ENCODE data around the gene RAPGEF5.

Gene RAPGEF5

DNA sequence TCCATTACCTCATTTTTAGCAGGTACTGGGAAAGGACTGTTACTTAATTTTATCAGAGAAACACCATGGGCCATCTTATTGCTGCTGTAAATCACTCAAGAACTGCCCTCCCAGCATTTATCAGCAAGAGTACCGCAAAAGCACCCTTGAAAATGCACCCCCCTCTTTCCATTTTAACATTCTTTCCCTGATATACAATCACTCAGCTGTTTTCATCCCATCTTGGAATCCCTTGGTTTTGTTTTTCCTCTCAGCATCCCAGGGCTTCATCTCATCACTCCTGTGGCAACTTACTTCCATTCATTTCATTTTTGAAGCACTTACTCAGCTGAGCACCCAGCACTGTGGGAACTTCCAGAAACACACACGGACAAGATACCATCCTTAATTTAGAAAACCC, 36.5 kb downstream of the RAPGEF5 start:
- H3K4me3 ChIP-seq (ENCODE audit: low read depth, low read length): no peak overlapping the region

DNA sequence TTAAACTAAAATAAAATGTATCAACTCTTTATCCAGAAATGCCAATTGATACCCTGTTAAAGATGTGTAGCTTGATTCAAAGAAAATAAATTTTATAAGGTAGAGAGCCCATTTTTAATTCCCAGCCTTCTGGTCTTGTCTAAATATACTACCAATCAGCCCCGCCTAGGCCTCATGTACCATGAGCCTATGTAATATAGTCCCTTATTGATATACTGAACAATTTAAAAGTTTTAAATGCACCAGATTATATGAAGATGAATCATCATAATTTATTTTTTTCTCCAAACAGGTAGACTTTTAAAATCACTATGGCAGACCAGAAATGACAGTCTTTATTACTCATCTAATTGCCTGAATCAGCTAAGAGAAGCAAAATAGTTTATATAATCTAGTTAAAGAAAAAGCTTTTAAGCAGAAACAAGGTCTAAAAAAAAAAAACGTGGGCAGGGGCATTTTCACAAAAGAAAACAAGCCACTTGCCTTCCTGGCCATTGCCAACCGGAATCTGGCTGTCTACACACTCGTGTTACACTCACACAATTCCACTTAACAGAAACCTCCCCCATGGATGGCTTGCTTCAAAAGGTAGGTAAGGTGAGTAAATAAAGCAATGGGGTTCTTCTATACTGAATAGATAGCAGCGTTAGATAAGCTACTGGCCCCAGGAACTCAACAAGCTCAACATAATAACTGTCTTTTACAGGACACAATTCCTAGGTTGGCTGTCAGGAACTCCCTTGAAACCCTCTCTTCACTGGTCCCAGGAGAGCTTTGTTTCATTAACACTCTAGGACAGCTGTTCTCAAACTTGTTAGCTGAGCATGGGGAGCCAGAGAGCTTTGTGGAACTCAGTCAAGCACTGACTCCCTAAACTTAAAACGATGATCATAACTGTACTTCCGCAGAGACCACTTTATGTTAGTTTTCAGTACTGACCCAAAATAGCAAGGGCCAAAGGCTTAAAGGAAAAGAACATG, 37.2 kb downstream of the RAPGEF5 start:
- no peak for DNase-seq (ENCODE audit: low read depth)
- no peak overlapping the region for H3K4me3 ChIP-seq (ENCODE audit: low read depth, low read length)

More for the DNA sequence above, 36.5 kb downstream of the RAPGEF5 start:
- DNase-seq (ENCODE audit: low read depth): no peak

DNA sequence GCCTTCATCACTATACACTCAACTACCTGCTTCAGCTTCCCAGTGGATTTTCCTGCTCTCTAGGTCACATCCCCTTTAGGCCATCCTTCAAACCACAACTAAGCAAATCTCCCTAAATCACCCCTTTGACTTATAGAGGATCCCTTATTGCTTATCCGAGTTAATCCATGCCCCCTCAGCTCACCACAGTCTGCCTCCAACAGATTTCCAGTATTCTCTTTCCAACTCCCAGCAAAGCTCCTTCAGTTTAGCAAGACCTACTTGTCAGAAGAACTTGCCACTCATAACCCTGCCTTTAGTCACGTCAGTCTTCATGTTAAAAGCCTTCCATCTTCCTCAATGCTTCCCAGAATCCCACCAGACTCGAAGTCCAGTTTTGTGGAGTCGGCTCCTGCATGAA, 38.6 kb downstream of the RAPGEF5 start:
- no peak overlapping the region for H3K4me3 ChIP-seq (ENCODE audit: low read depth, low read length)
- DNase-seq (ENCODE audit: low read depth): no peak

DNA sequence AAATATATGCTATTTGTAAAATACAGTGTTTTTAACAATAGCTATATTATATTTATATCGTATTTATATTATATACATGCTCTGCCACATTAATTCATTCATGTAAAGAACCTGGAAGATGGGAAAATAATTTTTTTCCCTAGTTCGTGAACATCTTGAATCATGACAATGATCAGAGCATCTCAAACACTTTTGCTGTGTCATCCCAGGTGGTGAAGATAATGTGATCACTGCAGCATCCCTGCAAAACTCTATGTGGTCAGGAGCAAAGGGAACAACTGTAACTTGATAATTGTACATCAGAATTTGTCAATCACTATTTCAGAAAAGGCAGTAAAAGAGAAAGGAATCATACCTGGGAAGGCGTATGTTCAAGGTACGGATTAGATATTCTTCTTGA, 39.3 kb downstream of the RAPGEF5 start:
- DNase-seq (ENCODE audit: low read depth): no peak
- H3K4me3 ChIP-seq (ENCODE audit: low read depth, low read length): no peak overlapping the region

DNA sequence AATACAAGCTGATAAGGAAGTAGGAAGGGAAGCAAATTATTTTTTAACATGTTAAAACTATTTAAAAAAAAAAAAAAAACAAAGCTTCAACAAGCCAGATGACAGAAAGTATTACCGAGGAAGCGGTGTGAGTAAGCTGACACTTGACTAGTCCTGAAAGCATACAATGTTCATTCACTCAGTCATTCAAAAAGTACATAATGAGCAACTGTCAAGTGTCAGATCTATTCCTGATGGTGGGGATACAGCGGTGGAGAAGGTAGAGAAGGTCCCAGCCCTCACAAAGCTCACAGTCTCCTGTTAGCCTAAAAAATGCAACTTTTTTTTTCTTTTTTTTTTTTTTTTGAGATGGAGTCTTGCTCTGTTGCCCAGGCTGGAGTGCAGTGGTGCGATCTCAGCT, 40.0 kb downstream of the RAPGEF5 start:
- no peak for DNase-seq (ENCODE audit: low read depth)
- H3K4me3 ChIP-seq (ENCODE audit: low read depth, low read length): no peak overlapping the region

DNA sequence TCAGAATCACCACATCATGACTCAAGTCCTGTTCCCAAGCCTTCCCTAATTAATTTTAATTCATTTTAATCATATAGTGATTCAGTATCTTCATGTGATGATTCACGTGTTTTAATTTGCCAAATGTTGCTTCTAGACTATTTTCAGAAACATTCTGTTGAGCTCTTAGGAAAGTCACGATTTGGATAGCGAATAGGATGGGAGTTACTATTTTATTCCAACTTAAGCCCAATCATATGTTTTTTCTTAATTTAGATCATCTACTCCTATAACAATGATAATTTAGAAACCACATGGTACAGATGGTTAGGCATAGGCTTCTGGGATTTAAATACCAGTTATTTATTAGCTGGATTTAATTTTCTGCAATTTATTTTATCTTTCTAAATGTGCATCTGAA, 49.1 kb downstream of the RAPGEF5 start:
- DNase-seq (ENCODE audit: low read depth): no peak
- no peak overlapping the region for H3K4me3 ChIP-seq (ENCODE audit: low read depth, low read length)

DNA sequence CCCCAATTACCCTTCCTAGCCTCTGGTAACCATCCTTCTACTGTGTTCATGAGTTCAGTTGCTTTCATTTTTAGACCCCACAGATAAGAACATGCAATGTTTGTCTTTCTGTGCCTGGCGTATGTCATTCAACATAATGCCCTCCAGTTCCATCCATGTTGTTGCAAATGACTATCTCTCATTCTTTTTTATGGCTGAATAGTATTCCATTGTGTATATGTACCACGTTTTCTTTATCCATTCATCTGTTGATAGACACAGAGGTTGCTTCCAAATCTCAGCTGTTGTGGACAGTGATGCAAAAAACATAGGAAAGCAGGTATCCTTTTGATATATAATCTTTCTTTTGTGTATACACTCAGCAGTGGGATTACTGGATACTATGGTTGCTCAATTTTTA, 51.2 kb downstream of the RAPGEF5 start:
- no peak overlapping the region for H3K4me3 ChIP-seq (ENCODE audit: low read depth, low read length)
- DNase-seq (ENCODE audit: low read depth): no peak

DNA sequence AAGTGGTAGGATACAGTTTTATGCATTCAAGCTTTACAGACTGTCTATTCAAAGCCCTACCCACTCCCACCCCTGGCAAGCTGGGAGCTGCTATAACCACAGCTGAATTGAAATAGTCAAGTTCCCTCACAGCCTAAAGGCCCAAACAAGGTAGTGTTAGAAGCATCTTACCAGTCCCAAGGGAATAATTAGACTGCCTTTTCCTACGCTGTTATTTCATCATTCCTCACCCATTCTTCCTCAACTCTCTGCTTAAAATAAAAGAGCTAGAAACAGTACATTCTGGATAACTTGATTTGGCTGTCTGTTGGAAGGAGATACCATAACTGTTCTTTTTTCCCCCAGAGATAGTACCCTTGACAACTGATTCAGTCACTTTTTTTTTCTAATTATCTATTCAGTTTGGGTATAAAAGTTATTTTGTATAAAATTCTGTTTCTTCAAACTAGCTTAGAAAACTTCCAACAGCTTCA, 54.0 kb downstream of the RAPGEF5 start:
- no peak overlapping the region for H3K4me3 ChIP-seq (ENCODE audit: low read depth, low read length)
- peak; percentile 89 for DNase-seq (ENCODE audit: low read depth)

DNA sequence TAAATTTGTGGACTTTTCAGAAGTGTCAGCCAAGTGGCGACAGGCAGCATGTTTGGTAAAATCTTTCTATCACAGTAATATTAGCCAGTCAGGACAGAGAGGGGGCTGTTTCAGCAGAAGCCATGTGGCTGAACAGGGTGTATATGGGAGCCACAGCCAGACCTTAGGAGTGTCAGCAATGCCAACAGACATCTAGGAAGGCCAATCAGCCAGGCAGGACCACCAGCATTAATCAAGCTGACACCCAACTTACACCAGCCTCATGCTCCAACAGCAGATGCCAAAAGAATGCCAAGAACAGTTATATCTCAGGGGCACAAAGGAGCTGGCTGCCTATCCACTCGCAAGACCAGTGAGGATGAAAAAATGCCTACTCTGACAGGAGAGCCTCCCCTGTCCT, 54.8 kb downstream of the RAPGEF5 start:
- DNase-seq (ENCODE audit: low read depth): no peak
- no peak overlapping the region for H3K4me3 ChIP-seq (ENCODE audit: low read depth, low read length)

DNA sequence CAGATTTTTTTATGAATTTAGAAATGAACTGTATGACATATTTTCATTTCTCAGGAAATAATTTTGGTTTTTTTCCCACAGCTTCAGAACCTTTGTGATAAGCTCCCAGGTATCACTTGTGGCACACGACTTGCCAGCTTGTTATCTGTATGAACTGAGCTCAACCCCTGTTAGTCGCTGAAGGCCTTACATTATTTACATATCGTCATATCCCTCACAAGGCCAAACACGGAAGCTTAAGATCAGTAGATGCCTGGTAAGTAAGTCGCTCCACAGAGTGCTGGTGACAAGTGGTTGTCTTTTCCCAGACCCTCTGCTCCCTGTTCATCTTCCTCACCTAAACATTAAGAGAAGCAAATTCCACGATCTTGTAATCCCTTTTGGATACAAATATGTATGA, 55.2 kb downstream of the RAPGEF5 start:
- no peak for DNase-seq (ENCODE audit: low read depth)
- H3K4me3 ChIP-seq (ENCODE audit: low read depth, low read length): no peak overlapping the region

DNA sequence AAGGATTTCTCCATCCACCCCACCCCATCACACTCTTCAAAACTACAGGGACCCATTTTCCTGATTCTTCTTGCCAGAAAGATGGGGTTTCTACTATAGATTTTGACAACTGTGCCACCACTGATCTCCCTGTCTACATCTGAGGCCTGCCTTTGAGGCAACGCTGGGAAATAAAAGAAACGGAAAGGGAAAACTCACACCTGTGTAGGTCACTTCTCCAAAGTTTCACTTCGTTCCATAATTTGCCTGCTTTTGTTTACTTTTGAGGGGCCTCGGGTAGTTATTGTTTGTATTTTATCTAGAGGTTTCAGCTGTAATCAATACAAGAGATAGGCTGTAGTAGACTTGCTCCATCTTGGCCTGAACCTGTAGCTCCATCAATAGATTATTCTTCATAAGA, 56.1 kb downstream of the RAPGEF5 start:
- no peak for DNase-seq (ENCODE audit: low read depth)
- no peak overlapping the region for H3K4me3 ChIP-seq (ENCODE audit: low read depth, low read length)

DNA sequence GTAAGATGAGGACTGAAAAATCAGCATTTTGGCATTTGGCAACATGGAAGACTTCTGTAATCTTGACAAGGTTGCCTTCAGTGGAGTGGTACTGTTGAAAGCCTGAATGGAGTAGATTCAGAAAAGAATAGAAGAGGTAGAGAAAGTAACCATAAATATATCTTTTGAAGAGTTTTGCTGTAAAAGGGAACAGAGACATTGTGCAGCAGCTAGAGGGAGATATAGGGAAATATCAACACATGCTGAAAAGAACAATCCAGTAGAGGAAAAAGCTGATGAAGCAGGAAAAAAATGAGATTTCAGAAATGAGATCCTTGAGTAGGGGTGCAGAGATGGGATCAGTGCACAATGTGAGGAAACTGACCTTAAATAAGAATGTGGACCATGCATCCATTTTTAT, 60.0 kb downstream of the RAPGEF5 start:
- DNase-seq (ENCODE audit: low read depth): no peak
- no peak overlapping the region for H3K4me3 ChIP-seq (ENCODE audit: low read depth, low read length)

DNA sequence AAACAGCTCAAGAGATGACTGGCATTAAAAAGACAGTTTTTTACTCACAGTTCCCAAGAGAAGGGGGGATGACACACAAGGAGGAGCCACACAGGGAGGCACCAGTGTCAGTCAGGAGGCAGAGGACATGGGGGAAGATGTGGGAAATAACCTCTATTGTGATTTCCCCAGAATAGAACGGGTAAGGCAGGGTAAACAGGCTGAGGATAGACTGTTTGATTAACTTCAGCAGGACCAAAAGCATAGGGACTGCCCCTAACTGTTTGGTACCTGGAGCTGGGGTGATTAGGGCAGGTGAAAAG, 60.7 kb downstream of the RAPGEF5 start:
- no peak overlapping the region for H3K4me3 ChIP-seq (ENCODE audit: low read depth, low read length)
- no peak for DNase-seq (ENCODE audit: low read depth)

DNA sequence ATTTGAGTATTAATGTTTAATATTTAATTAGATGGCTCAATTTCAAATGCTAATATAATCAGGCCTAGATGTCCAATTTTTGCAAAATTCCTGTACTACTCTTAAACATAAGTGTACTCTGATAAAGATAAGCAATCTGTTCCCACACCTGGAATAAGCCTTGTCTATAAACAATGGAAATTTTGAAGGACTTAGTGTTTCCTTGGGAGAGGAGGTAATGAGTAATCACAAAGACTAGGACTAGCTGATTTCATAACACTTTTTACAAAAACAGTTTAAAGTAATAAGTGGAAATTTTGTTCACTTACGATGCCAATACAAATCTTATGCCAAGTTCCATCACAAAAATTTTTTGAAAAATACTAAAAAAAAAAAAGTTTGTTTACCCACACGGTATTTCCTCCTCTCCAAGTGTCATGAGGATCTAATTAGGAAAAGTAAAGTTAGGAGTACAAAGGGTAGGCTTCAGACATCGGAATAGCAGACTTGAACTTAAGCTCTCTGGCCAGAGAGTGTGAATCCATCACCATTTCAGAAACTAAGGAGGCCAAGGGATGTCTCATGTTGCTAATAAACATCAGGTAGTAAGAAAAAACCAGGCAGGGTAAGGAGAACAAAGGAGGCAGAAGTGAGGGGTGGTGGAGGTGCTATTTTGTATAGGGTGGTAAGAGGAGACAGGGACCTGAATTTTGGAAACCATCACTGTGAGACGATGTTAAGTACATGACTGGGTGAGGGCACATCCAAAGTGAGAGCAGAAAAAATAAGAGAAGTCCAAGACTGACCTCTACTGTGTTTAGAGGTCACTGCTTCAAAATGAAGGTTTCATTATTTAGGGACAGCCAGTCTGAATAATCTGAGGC, 61.3 kb downstream of the RAPGEF5 start:
- H3K4me3 ChIP-seq (ENCODE audit: low read depth, low read length): no peak overlapping the region
- DNase-seq (ENCODE audit: low read depth): no peak

DNA sequence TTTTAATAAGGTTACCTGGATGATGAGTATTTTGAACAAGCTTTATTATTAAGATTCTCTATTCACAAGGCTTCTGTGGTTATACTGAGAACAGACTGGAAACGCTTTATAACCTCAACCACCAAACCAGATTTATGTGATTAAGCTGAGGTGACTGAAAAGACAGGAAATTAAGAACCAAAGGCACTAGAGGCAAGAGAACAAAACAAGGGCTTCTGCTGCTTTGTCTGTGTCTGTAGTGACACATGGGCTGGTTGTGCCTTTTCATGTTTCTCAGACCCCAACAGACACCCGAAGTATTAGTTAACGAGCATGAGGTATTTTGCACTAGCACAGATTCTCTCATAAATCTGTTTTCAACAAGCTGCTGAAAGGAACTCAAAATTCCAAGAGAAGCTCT, 64.4 kb downstream of the RAPGEF5 start:
- DNase-seq (ENCODE audit: low read depth): no peak
- no peak overlapping the region for H3K4me3 ChIP-seq (ENCODE audit: low read depth, low read length)

DNA sequence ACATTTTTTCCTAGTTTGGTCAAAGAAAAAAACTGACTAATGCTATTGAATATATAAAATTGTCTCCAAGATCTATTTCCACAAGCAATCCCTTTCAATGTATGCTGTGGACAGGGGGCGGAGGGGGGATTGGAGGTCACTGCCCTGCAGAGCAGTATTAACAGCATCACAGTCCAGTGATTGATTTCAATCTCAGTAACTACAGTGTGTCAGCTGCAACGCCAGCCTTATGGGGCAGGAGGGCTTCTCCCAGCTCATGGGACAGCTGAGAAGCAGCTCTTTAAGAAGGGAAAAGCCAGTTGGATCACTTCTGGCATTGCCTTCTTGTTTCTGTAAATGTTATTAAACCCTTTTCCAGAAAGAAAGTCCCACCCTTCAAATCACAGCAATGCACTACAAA, 65.0 kb downstream of the RAPGEF5 start:
- no peak overlapping the region for H3K4me3 ChIP-seq (ENCODE audit: low read depth, low read length)
- no peak for DNase-seq (ENCODE audit: low read depth)

DNA sequence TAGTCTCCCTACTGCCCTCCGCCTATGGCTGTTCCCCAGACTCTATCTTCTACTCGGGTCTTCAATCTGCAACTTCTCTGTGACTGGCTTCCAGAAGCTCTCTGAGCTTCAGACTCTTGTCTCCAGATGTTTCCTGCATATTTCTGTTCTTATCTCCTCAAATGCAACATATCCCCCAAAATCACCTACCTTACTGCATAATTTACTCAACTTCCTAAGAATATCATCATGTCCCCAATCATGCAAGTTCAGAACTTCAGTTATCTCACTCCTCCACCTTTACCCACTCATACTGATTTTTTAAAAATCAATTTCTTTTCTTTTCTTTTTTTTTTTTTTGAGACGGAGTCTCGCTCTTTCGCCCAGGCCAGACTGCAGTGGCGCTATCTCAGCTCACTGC, 68.8 kb downstream of the RAPGEF5 start:
- H3K4me3 ChIP-seq (ENCODE audit: low read depth, low read length): no peak overlapping the region
- no peak for DNase-seq (ENCODE audit: low read depth)

DNA sequence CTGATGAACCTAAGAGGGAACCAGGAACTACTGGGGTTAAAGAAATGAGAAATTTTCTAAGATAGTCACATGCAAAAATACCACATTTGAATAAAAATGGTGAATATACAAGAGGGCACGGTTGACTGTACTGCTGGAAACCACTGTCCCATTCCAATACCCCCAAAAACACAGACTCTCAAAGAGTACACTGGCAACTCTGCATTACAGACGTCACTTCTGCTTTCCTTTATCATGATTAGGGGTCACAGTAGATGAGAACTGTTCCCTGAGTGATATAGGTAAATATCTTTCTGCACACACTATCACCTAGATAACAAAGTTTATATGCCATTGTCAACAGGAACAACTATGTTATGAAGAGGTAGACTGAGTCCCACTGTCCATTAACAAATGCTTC, 69.5 kb downstream of the RAPGEF5 start:
- no peak for DNase-seq (ENCODE audit: low read depth)
- H3K4me3 ChIP-seq (ENCODE audit: low read depth, low read length): no peak overlapping the region

DNA sequence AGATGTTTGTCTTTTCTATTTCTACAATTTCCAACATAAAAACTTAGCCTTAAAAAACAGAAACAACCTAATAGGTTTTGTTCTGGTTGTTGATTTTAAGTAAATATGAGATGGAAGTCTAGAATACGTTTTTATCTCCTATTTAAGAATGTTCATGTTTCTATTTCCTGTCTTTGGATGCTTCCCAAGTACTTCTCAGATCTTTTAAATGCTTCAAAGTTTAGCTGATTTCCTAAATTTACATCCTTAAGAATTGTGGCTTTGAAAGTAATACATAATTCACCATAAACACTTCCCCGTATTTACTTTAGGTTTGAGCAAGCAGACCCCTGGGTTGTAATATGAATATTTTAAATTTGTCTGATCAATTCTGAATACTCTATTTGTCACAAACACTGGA, 70.5 kb downstream of the RAPGEF5 start:
- no peak overlapping the region for H3K4me3 ChIP-seq (ENCODE audit: low read depth, low read length)
- DNase-seq (ENCODE audit: low read depth): no peak

DNA sequence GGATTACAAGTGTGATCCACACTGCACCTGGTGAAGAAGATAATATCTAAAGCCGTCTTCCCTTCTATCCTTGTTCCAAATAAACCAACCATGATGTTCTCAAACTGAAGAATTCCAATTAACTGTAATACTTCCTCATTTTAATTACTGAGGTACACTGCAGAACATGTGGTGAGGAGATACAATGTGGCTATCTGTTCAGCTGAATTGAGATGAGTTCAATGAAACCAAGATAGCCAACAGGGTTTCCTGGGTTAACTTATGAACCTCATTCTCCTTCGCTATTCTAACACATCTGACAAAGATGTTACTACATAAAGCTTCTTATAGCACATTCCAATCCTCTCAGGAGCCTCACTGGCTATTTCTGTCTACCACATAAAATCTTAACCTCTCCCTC, 75.5 kb downstream of the RAPGEF5 start:
- no peak overlapping the region for H3K4me3 ChIP-seq (ENCODE audit: low read depth, low read length)
- no peak for DNase-seq (ENCODE audit: low read depth)

DNA sequence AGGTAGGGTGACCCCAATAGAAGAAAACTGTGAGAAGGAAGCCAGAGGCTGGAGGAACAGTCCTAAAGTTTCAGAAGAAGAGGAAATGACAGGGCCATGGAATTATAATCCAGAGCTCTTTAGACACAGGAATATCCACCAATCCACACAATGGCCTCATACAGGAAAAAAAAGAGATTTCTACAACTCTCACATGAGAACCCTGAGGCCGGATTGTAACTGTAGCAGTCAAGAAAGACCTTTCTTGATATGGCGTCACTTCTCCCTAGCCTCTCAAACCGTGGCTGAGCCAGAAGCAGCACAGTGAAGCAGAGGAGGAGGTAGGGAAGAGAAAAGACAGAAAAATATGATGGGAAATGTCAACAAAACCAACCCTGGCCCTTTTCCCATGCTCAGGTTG, 76.9 kb downstream of the RAPGEF5 start:
- DNase-seq (ENCODE audit: low read depth): no peak
- no peak overlapping the region for H3K4me3 ChIP-seq (ENCODE audit: low read depth, low read length)

Measured in skeletal muscle cell (primary cell).